ENCODE results near the gene HOXD3. TPM values are rescaled to one million over a fixed set of nuclear protein-coding genes. Genes with fewer than 3 reads are reported as not detected.

Gene HOXD3
- polyA plus RNA-seq, 1 of the 3 experiments (the other 2 are of a cell fraction), result 0.81 TPM

DNA sequence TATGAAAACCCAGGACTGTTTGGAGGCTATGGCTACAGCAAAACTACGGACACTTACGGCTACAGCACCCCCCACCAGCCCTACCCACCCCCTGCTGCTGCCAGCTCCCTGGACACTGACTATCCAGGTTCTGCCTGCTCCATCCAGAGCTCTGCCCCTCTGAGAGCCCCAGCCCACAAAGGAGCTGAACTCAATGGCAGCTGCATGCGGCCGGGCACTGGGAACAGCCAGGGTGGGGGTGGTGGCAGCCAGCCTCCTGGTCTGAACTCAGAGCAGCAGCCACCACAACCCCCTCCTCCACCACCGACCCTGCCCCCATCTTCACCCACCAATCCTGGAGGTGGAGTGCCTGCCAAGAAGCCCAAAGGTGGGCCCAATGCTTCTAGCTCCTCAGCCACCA, 12.1 kb downstream of the HOXD3 start:
- Histone ChIP-seq H4K20me1 (ENCODE audit: insufficient read depth) (no peaks in the 10 kb centered on the region), H3K27ac (ENCODE audit: low read depth in 2 of 2, low read length in 1 of 2) (no peak overlapping the region; a peak in 1 of 4 replicates), H3K27me3 (ENCODE audit: insufficient read depth) (no peaks in the 10 kb centered on the region), H3K4me2 (no peak overlapping the region), H3K4me3 (ENCODE audit: low read depth in 2 of 2, low read length in 1 of 2) (no peak overlapping the region), H3F3A (replicated peaks; ENCODE audit: insufficient read depth) (no peaks in the 10 kb centered on the region), H3K9me2 (no peaks in the 10 kb centered on the region), H3K9me3 (no peaks in the 10 kb centered on the region), H3K4me1 (ENCODE audit: control insufficient read depth in 1 of 2, insufficient read depth in 2 of 2, low read depth in 1 of 2, low read length in 1 of 2) (peaks cover 0 to 10% of the 10 kb centered on the region in 2 experiments; a peak in 1 of 4 replicates), H2AFZ (ENCODE audit: low read depth) (no peak overlapping the region), H3K9ac (no peak overlapping the region), H3K79me2 (ENCODE audit: insufficient read depth) (no peaks in the 10 kb centered on the region), H3K36me3 (replicated peaks in 1 of 2; ENCODE audit: control insufficient read depth in 1 of 2, insufficient read depth in 2 of 2, low read length in 1 of 2) (peaks cover 0 to 4% of the 10 kb centered on the region in 2 experiments)
- 100% methylated on average over 1 of the region's 5 CpGs for WGBS (ENCODE audit: low lambda C conversion rate)
- no peak for DNase-seq
- ChIA-PET CTCF (interaction anchor here (0.7 to 4.2 kb wide), 6 partner anchors 9 to 285 kb away, joined by 3 to 19 read pairs (median 4); partner anchors contain the start of gene HOXD3), POLR2A (interaction anchor here (0.8 kb wide), 1 partner anchor 9 kb away, joined by 4 read pairs; no protein-coding TSS in a partner anchor)
- TF ChIP-seq SMC3 (IDR thresholded peaks at IDR 0.05; ENCODE audit: low read depth, low read length) (no peak), NFIC (IDR thresholded peaks at IDR 0.05; ENCODE audit: borderline replicate concordance) (no peak), RFX5 (IDR thresholded peaks at IDR 0.05; ENCODE audit: low read length) (no peak), NRF1 (IDR thresholded peaks at IDR 0.05; ENCODE audit: low read depth, low read length) (no peak), GABPA (IDR thresholded peaks at IDR 0.05; ENCODE audit: low read depth) (no peak), EZH2phosphoT487 (IDR thresholded peaks at IDR 0.05; ENCODE audit: borderline replicate concordance, low read depth) (no peak), CHD2 (IDR thresholded peaks at IDR 0.05; ENCODE audit: low read length, partially characterized antibody) (no peak), MEF2A (IDR thresholded peaks at IDR 0.05; ENCODE audit: borderline replicate concordance, low read depth) (no peak), RXRA (IDR thresholded peaks at IDR 0.05; ENCODE audit: borderline replicate concordance, low read depth) (no peak), GATA2 (CRISPR knock-in tag; IDR thresholded peaks at IDR 0.05) (no peak), FOXJ3 (CRISPR knock-in tag; IDR thresholded peaks at IDR 0.05) (no peak)
- TF ChIP-seq, protein P1, sequence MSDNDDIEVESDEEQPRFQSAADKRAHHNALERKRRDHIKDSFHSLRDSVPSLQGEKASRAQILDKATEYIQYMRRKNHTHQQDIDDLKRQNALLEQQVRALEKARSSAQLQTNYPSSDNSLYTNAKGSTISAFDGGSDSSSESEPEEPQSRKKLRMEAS (IDR thresholded peaks at IDR 0.05; ENCODE audit: low read depth), result no peak
- TF ChIP-seq, protein P2, sequence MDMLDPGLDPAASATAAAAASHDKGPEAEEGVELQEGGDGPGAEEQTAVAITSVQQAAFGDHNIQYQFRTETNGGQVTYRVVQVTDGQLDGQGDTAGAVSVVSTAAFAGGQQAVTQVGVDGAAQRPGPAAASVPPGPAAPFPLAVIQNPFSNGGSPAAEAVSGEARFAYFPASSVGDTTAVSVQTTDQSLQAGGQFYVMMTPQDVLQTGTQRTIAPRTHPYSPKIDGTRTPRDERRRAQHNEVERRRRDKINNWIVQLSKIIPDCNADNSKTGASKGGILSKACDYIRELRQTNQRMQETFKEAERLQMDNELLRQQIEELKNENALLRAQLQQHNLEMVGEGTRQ (IDR thresholded peaks at IDR 0.05; ENCODE audit: borderline replicate concordance, low read depth, low read length), result no peak
- TF ChIP-seq, protein P3, sequence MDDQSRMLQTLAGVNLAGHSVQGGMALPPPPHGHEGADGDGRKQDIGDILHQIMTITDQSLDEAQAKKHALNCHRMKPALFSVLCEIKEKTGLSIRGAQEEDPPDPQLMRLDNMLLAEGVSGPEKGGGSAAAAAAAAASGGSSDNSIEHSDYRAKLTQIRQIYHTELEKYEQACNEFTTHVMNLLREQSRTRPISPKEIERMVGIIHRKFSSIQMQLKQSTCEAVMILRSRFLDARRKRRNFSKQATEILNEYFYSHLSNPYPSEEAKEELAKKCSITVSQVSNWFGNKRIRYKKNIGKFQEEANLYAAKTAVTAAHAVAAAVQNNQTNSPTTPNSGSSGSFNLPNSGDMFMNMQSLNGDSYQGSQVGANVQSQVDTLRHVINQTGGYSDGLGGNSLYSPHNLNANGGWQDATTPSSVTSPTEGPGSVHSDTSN (IDR thresholded peaks at IDR 0.05), result no peak

DNA sequence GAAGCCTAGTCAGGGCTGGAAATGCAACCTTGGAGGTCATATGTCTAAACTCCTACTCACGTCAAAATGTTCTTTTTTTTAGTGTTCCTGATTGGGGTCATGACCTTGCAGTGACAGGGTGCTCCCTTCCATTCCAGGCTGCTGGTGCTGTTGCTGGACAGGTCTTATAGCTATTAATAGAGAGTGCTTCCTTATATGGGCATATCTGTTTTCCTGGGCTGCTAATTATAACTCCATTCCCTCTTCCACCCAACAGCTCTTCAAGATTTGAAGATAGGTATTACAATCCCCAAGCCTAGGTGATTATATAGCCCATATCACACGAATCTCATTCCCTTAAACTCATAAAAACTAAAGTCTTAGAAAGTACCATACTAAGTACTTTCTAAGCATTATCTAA, 12.6 kb downstream of the HOXD3 start:
- H3K9me2 ChIP-seq, result no peaks in the 10 kb centered on the region
- WGBS (ENCODE audit: low lambda C conversion rate), result 64% methylated on average over 2 of the region's 2 CpGs
- no peaks in the 10 kb centered on the region for H4K20me1 ChIP-seq (ENCODE audit: insufficient read depth)
- H3K4me3 ChIP-seq (ENCODE audit: low read depth in 2 of 2, low read length in 1 of 2), result no peak overlapping the region
- no peaks in the 10 kb centered on the region for H3K27me3 ChIP-seq (ENCODE audit: insufficient read depth)
- ChIA-PET POLR2A (interaction anchor here (0.8 kb wide), 1 partner anchor 9 kb away, joined by 4 read pairs; no protein-coding TSS in a partner anchor), CTCF (interaction anchor here (0.7 to 4.2 kb wide), 6 partner anchors 9 to 284 kb away, joined by 3 to 19 read pairs (median 4); partner anchors contain the start of gene HOXD3)
- H3F3A ChIP-seq (replicated peaks; ENCODE audit: insufficient read depth), result no peaks in the 10 kb centered on the region
- H3K79me2 ChIP-seq (ENCODE audit: insufficient read depth), result no peaks in the 10 kb centered on the region
- peaks cover 0 to 10% of the 10 kb centered on the region in 2 experiments; a peak in 1 of 4 replicates for H3K4me1 ChIP-seq (ENCODE audit: control insufficient read depth in 1 of 2, insufficient read depth in 2 of 2, low read depth in 1 of 2, low read length in 1 of 2)
- H3K36me3 ChIP-seq (replicated peaks in 1 of 2; ENCODE audit: control insufficient read depth in 1 of 2, insufficient read depth in 2 of 2, low read length in 1 of 2), result peaks cover 0 to 4% of the 10 kb centered on the region in 2 experiments
- H3K9me3 ChIP-seq, result no peaks in the 10 kb centered on the region
- no peak overlapping the region for H3K9ac ChIP-seq
- H3K4me2 ChIP-seq, result no peak overlapping the region
- TF ChIP-seq RAD21 (IDR thresholded peaks at IDR 0.05; ENCODE audit: low read length) (no peak), RFX5 (IDR thresholded peaks at IDR 0.05; ENCODE audit: low read length) (no peak)
- TF ChIP-seq, protein P4, sequence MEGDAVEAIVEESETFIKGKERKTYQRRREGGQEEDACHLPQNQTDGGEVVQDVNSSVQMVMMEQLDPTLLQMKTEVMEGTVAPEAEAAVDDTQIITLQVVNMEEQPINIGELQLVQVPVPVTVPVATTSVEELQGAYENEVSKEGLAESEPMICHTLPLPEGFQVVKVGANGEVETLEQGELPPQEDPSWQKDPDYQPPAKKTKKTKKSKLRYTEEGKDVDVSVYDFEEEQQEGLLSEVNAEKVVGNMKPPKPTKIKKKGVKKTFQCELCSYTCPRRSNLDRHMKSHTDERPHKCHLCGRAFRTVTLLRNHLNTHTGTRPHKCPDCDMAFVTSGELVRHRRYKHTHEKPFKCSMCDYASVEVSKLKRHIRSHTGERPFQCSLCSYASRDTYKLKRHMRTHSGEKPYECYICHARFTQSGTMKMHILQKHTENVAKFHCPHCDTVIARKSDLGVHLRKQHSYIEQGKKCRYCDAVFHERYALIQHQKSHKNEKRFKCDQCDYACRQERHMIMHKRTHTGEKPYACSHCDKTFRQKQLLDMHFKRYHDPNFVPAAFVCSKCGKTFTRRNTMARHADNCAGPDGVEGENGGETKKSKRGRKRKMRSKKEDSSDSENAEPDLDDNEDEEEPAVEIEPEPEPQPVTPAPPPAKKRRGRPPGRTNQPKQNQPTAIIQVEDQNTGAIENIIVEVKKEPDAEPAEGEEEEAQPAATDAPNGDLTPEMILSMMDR (IDR thresholded peaks at IDR 0.05), result no peak
- TF ChIP-seq, protein P1 (IDR thresholded peaks at IDR 0.05; ENCODE audit: low read depth), result no peak
- TF ChIP-seq, protein P5, sequence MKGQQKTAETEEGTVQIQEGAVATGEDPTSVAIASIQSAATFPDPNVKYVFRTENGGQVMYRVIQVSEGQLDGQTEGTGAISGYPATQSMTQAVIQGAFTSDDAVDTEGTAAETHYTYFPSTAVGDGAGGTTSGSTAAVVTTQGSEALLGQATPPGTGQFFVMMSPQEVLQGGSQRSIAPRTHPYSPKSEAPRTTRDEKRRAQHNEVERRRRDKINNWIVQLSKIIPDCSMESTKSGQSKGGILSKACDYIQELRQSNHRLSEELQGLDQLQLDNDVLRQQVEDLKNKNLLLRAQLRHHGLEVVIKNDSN (IDR thresholded peaks at IDR 0.05; ENCODE audit: borderline replicate concordance, low read depth), result no peak
- TF ChIP-seq, protein P3 (IDR thresholded peaks at IDR 0.05), result no peak
- no peak overlapping the region for H3K27ac ChIP-seq (ENCODE audit: low read depth in 2 of 2, low read length in 1 of 2)
- DNase-seq, result no peak
- no peak overlapping the region for H2AFZ ChIP-seq (ENCODE audit: low read depth)
